Measurements from ENCODE around the gene PSENEN. TPM values are rescaled to one million over a fixed set of nuclear protein-coding genes. Genes with fewer than 3 reads are reported as not detected.
A peak's percentile ranks its signal among the peaks of the same experiment; 100 is the strongest.

PSENEN gene
- total and polyA plus RNA-seq, 9 of the 15 experiments (the other 6 are each of a cell fraction or from before 2014, with no cell fraction given), result 34.5 to 299 (median 61.1) TPM

- TF ChIP-seq ARNT (IDR thresholded peaks at IDR 0.05), result no peak
- no peak for TF ChIP-seq BHLHE40 (IDR thresholded peaks at IDR 0.05; ENCODE audit: low read length)
- no peak for TF ChIP-seq SREBF2 (CRISPR knock-in tag; IDR thresholded peaks at IDR 0.05)
- TF ChIP-seq ZNF316 (IDR thresholded peaks at IDR 0.05), result no peak
- TF ChIP-seq MEF2D (tag; conservative IDR thresholded peaks at IDR 0.05; ENCODE audit: low read depth), result no peak
- peak; percentile 74 for TF ChIP-seq CTBP1 (IDR thresholded peaks at IDR 0.05; ENCODE audit: borderline replicate concordance)
- TF ChIP-seq SRSF3 (IDR thresholded peaks at IDR 0.05; ENCODE audit: insufficient read depth, low read length), result no peak
- TF ChIP-seq, protein P1, sequence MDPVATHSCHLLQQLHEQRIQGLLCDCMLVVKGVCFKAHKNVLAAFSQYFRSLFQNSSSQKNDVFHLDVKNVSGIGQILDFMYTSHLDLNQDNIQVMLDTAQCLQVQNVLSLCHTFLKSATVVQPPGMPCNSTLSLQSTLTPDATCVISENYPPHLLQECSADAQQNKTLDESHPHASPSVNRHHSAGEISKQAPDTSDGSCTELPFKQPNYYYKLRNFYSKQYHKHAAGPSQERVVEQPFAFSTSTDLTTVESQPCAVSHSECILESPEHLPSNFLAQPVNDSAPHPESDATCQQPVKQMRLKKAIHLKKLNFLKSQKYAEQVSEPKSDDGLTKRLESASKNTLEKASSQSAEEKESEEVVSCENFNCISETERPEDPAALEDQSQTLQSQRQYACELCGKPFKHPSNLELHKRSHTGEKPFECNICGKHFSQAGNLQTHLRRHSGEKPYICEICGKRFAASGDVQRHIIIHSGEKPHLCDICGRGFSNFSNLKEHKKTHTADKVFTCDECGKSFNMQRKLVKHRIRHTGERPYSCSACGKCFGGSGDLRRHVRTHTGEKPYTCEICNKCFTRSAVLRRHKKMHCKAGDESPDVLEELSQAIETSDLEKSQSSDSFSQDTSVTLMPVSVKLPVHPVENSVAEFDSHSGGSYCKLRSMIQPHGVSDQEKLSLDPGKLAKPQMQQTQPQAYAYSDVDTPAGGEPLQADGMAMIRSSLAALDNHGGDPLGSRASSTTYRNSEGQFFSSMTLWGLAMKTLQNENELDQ (CRISPR knock-in tag; IDR thresholded peaks at IDR 0.05; ENCODE audit: borderline replicate concordance), result no peak
- no peak for TF ChIP-seq MTF1 (CRISPR knock-in tag; IDR thresholded peaks at IDR 0.05; ENCODE audit: borderline replicate concordance)
- no peak for TF ChIP-seq AFF1 (IDR thresholded peaks at IDR 0.05; ENCODE audit: low read depth in 1 of 2, partially characterized antibody in 2 of 2)
- TF ChIP-seq ETV1 (tag; conservative IDR thresholded peaks at IDR 0.05; ENCODE audit: low read depth), result no peak
- TF ChIP-seq REST (IDR thresholded peaks at IDR 0.05; ENCODE audit: borderline replicate concordance), result no peak
- TF ChIP-seq REST (CRISPR knock-in tag; IDR thresholded peaks at IDR 0.05; ENCODE audit: low read depth), result no peak
These were observed 43.0 kb upstream of the PSENEN start (continued) for GRCh38 chr19:35702223-35703012.
